ENCODE measurements around the gene NT5DC3. TPM values are rescaled to one million over a fixed set of nuclear protein-coding genes. Genes with fewer than 3 reads are reported as not detected.

NT5DC3 gene
- total and polyA plus RNA-seq, 2 of the 13 experiments (the other 11 are each of a cell fraction or from before 2014, with no cell fraction given), result 3.2 to 6.6 TPM

- TF ChIP-seq, protein P1, sequence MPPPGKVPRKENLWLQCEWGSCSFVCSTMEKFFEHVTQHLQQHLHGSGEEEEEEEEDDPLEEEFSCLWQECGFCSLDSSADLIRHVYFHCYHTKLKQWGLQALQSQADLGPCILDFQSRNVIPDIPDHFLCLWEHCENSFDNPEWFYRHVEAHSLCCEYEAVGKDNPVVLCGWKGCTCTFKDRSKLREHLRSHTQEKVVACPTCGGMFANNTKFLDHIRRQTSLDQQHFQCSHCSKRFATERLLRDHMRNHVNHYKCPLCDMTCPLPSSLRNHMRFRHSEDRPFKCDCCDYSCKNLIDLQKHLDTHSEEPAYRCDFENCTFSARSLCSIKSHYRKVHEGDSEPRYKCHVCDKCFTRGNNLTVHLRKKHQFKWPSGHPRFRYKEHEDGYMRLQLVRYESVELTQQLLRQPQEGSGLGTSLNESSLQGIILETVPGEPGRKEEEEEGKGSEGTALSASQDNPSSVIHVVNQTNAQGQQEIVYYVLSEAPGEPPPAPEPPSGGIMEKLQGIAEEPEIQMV (CRISPR knock-in tag; IDR thresholded peaks at IDR 0.05; ENCODE audit: low read depth), result no peak
- TF ChIP-seq BHLHE40 (IDR thresholded peaks at IDR 0.05; ENCODE audit: low read length) (no peak), ZNF20 (CRISPR knock-in tag; IDR thresholded peaks at IDR 0.05) (no peak), ZNF552 (CRISPR knock-in tag; IDR thresholded peaks at IDR 0.05; ENCODE audit: borderline replicate concordance) (no peak), HNRNPLL (IDR thresholded peaks at IDR 0.05; ENCODE audit: low read depth, low read length, poor library complexity, severe bottlenecking) (peak; percentile 17), ASH2L (IDR thresholded peaks at IDR 0.05; ENCODE audit: insufficient read length, low read depth, low read length) (peak; percentile 35), PCBP2 (optimal IDR thresholded peaks at IDR 0.05; ENCODE audit: low read depth, low read length, poor library complexity, severe bottlenecking) (peak; percentile 27), ETV6 (CRISPR knock-in tag; conservative IDR thresholded peaks at IDR 0.05) (no peak), ZNF558 (CRISPR knock-in tag; IDR thresholded peaks at IDR 0.05; ENCODE audit: borderline replicate concordance) (0 out of 2 replicates have a peak, but pooled peaks have one; percentile 8), TAF15 (IDR thresholded peaks at IDR 0.05; ENCODE audit: low read depth, low read length, poor library complexity, severe bottlenecking) (peak; percentile 71), ZHX1 (CRISPR knock-in tag; IDR thresholded peaks at IDR 0.05; ENCODE audit: low read depth) (0 out of 2 replicates have a peak, but pooled peaks have one; percentile 2), ZBTB7A (CRISPR knock-in tag; IDR thresholded peaks at IDR 0.05) (no peak), RORA (CRISPR knock-in tag; IDR thresholded peaks at IDR 0.05) (no peak)
Observed at GRCh38 chr12:103840462-103840875, 565 bp downstream of the NT5DC3 start (continued).

All from HepG2 (cell line).